ENCODE results near the gene TMEM191C.
"Not testable (repeated sequence)": the region's sequence is repeated elsewhere in the genome, so short reads cannot be mapped to it uniquely, and the experiment has no call there.

TMEM191C gene
- 0.27 to 1.3 (median 0.88) reads per million in 4 donors for total RNA-seq

GRCh38 chr22:21467337-21468193 lies at the start of gene TMEM191C:
TSS of gene TMEM191C (plus strand) at chr22:21467387. CDS start at chr22:21467460, 73 bp downstream.
- DNase-seq, result not testable (repeated sequence)

GRCh38 chr22:21417853-21418252 lies 49.3 kb upstream of the TMEM191C start:
- DNase-seq, result peak in 2 of 5 donors; percentile 12

DNA sequence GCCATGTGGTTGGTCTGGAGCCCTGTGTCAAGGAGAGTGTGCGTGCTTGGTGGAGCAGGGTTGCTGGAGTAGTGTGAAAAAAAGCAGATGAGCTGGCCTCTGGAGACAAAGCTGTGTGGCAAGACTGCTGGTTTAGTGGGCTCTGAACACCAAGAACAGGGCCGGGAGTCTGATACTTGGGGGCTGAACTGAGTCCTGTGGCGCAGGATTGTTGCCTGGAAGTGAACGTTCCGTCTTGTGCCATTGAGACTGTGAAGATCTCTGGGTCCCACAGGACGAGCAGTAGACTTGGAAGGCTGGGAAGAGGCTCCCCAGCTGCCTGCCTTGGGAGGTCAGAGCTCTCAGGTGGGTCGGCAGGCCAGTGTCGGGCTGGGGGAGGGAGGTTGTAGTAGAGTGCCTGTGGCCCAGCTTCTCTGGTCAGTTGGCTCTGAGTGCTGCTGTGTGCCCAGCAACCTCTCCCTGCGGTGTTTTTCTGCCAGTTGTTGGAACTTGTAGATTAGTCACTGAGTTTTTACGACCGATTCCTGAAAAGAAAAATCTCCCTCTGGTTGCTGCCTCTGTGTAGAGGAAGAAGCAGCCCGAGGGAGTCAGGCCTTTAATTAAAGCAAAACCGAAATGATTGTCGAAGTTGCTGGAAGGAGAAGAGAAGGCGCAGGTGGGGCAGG lies 48.1 kb upstream of the TMEM191C start:
- DNase-seq, result not testable (repeated sequence)

DNA sequence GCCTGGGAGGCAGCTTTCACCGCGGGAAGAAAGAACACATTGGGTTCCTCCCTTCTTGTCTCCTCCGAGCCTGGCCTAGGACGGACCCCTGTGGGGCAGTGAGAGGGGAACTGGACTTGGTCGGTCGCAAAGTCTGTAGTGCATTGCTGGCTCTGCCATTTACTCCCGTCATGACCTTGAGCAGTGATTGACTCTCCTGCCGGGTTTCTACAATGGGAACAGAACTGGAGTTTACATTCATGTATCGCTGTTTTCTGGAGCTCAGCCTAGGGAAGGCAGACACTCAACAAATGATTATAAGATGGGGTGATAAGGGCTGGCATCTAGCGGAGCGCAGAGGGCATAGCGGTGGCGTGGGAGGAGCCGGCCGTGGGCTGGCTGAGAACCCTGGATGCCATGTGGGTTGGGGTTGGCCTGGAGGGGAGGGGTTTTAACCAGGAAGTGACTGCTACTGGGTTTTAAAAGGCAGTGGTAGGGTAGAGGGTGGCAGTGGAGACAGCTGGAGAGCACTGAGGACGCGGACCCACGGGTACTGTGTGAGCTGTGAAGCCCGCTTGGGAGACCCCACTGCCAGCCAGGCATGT lies 46.9 kb upstream of the TMEM191C start:
- not testable (repeated sequence) for DNase-seq

DNA sequence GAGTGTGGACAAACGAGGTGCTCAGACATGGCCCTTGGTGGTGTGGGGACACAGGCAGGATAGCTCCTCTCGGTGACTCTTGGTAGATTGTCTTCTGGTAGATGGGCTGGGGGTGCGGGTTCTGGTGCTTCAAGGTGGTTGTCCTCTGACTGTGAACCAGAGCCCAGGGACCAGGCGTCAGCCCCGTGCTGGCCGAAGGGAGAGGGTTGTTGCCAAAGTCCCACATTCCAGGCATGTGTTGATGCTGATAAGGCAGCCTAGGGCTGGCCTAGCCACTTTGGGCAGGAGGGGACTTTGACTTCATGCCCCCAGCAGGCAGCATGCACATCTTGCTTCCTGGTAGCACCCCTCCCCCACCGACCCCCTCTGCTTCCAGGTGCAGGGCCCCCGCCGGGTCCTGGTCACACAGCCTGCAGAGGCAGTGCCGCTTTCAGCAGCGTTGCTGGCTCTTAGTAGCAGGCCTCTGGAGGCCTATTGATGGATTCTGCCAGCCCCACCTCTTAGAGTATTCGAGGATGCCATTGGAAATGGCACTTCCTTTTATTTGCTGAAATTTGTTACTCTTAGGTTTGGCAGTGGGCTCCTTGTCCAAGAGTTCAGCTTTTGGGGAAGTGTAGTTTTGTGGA lies 43.0 kb upstream of the TMEM191C start:
- not testable (repeated sequence) for DNase-seq

DNA sequence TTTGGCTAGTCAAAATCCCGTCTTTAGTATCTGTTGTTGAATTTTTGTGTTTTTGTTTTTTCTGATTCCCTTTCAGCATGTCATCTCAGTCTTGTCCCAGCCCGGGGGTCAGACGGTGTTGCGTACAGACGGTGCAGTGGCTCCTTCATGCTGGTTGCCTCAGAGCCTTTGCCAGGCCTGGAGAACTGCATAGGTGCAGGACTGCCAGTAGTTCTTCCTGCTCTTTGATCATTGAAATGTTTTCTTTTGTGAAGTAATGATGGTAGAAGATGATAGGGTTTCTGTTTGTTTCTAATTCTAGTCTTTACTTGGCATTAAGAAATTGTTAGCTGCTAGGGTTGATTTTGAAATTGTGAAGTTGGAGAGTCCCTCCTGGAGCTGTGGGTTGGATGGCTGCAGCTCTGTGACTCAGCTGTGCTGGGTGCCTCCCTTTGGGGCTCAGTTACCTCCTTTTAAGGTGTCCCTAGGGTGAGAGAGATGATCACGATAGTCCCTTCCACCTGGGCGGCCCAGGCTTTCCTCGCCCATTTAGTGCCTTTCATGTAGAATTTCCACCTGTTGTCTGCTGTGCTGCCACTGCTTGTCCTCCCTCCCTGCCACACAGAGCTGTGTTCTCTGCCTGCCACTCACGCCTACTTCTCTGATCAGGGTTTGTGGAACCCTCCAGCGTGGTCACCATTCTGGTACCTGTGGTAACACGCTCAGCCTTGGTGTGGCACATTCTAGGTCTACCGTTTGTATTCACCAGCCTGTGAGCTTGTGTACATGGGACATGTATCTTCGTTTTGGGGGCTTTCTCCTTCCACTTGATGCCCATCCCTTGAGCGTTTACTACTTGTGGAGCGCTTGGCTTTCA lies 32.6 kb upstream of the TMEM191C start:
- DNase-seq, result not testable (repeated sequence)

GRCh38 chr22:21435998-21436810 lies 31.0 kb upstream of the TMEM191C start:
- DNase-seq, result not testable (repeated sequence)

GRCh38 chr22:21438013-21438412 lies 29.2 kb upstream of the TMEM191C start:
- DNase-seq, result not testable (repeated sequence)

- DNase-seq, result not testable (repeated sequence)
Measured at GRCh38 chr22:21440018-21440636, 27.1 kb upstream of the TMEM191C start.

DNA sequence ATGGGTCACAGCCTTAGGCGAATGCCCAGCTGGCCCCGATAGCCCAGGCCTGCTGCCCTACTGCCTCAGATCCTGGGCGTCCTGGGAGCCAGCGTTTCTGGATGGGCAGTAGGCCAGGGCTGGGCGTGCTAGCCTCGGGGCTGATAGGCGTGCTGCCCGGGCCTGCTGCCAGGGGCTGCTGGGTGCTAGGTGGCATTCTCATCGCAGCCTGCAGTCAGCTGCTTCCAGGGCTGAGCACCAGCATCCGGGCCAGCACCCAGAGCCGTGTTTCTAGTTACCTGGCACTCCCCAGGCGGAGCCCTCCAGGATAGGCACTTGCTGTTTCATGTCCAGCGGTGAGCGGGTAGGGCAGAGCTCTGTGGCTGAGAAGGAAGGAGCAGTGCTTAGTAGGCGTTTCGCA lies 26.5 kb upstream of the TMEM191C start:
- not testable (repeated sequence) for DNase-seq

GRCh38 chr22:21441170-21441569 lies 26.0 kb upstream of the TMEM191C start:
- not testable (repeated sequence) for DNase-seq

DNA sequence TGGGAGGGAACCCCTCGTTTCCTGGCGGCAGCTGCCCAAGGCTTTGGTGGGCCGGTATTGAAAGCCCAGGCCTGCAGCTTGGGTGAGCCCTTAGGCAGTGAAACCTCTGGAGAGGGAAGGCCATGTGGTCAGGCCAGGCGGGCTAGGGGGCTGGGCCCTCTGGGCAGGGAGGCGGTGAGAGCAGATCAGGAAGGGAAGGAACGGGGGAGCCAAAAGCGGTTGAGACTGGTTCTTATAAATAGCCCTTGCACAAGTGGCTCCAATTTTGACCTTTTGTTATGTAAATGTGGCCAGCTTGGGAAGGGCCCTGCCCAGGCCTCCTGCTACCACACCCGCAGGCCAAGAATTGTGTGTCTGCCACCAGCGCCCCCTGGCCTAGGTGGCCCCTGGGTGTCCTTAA lies 25.1 kb upstream of the TMEM191C start:
- DNase-seq, result not testable (repeated sequence)

GRCh38 chr22:21442646-21443045 lies 24.5 kb upstream of the TMEM191C start:
- DNase-seq, result not testable (repeated sequence)

DNA sequence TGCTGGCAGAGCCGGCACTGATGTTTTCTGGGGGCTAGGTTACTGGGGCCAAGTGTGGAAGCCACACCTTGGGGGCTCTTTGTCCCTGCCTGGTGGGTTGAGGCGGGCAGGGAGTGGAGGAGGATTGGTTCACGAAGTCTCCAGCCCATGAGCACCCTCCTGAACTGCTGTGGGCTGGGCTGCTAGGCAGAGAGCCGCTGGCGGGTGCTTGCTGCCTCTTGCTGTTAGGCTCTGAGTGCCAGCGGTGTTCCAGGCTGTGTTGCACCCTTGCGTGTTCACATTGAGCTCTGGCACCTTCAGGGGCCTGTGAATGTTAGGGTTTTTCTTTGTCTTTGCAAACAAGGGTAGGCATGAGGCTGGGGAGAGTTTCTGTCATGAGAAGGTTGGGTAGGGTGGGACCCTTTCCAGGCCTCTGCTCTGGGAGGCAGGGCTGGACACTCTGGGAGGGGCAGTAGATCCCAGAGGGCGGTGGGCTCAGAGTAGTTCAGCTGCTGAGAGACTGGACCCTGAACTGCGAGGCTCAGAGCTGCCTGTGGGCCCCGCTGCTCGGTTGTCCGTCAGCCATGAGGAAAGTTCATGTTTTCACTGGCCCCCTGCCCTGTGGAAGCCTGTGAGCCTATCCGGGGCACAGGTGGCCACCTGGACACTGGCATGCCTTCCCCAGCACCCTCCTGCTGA lies 24.0 kb upstream of the TMEM191C start:
- DNase-seq, result no peak

GRCh38 chr22:21443735-21444421 lies 23.3 kb upstream of the TMEM191C start:
- no peak for DNase-seq

DNA sequence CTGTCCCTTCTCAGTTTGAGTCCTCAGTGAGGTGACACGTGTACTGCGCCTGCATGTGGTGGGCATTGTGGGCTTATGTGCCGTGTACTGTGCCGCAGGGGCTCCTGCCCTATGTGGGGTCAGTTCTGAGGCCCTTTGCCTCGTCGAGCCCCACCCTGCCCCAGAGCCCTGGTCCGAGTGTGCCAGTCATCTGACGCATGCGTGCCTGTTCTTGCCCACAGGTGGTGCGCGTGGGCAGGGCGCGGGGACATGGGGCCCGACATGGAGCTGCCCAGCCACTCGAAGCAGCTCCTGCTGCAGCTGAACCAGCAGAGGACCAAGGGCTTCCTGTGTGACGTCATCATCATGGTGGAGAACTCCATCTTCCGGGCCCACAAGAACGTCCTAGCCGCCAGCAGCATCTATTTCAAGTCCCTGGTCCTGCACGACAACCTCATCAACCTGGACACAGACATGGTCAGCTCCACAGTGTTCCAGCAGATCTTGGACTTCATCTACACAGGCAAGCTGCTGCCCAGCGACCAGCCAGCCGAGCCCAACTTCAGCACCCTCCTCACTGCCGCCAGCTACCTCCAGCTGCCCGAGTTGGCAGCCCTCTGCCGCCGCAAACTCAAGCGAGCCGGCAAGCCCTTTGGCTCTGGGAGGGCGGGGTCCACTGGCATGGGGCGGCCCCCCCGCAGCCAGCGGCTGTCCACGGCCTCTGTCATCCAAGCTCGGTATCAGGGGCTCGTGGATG lies 22.3 kb upstream of the TMEM191C start:
- no peak for DNase-seq

GRCh38 chr22:21445437-21446127 lies 21.6 kb upstream of the TMEM191C start:
- no peak for DNase-seq

All from T-helper 1 cell (primary cell).